Activated CD4-positive, CD25-positive, alpha-beta regulatory T cell treated with anti-CD3 and anti-CD28 coated beads, Interleukin-2, amount 50 U/mL, for 72 hours (primary cell): ENCODE measurements around the gene MTERF4.

ENCODE experiments used
- DNase-seq: peaks from one replicate; pipeline ENCODE4 v3.0.0; 2021

MTERF4 gene, protein sequence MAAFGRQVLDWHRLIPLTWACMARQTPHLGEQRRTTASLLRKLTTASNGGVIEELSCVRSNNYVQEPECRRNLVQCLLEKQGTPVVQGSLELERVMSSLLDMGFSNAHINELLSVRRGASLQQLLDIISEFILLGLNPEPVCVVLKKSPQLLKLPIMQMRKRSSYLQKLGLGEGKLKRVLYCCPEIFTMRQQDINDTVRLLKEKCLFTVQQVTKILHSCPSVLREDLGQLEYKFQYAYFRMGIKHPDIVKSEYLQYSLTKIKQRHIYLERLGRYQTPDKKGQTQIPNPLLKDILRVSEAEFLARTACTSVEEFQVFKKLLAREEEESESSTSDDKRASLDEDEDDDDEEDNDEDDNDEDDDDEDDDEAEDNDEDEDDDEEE

DNA sequence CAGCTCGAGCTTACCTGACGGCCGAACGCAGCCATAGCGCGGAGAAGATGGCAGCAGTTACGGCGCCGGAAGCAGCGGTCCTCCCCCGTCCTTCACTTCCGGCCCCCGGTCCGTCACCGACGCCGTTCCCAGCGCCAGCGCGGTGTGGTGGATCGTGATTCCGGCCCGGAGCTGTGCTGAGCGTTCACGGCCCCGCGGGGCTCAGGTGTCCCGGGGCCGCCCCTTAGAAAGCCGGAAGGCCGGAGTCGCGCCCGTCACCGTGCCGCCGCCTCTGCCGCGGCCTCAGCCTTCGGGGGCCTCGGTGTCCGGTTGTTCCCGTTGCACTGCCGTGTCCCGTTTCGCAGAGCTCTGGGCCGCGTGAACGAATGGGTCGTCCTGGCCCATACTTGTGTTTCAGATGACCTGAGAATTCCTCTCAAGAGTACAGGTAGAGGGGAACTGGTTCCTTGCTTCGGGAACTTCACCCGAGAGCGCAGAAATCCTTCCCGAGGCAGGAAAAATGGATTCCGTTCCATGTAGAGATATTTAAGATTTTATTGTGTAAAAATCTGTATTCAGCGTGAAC lies at the start of gene MTERF4:
Gene MTERF4 (minus strand): TSS at position 49 of the 565 bp plus-strand sequence. CDS start 14 bp downstream, at position 35.
- DNase-seq: peak; percentile 86

DNA sequence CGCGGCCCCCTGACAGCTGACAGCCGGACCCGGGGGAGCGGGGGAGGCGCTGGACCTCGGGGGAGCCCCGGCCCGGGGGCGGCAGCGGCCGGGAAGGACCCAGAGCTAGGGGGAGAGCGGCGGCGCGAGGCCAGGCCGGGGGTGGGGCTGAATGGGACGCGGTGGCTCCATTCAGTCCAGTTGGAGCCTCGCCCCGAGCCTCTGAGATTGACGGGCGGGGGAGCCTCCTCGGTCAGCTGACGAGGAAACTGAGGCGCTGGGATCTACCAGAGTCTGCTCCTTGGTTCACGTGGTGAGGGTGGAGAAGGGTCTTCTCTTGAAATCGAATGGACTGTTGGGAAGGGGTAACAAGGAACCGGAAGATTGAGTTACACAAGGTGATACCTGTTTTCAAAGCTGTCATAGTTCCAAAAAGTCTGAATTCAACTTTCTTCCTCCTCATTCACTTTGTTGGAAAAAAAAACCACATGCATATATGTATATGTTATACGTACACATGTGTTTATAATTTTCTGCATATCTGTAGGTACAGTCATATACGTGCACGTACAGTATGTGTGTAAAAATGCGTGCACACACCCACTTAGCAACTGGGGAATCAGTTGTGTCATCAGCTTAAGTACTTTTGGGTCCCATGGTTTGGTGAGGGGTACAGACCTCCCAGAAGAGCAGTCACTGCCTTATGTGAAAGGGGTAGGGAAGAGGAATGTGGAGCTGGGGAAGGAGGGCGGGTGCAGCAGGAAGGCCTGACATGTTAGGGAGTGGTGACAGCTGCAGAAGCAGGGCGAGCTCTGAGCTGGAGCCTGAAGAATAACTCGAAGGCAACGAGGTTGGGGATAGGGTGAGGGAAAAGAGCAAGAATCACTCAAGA lies 48.8 kb upstream of the MTERF4 start:
- no peak for DNase-seq

DNA sequence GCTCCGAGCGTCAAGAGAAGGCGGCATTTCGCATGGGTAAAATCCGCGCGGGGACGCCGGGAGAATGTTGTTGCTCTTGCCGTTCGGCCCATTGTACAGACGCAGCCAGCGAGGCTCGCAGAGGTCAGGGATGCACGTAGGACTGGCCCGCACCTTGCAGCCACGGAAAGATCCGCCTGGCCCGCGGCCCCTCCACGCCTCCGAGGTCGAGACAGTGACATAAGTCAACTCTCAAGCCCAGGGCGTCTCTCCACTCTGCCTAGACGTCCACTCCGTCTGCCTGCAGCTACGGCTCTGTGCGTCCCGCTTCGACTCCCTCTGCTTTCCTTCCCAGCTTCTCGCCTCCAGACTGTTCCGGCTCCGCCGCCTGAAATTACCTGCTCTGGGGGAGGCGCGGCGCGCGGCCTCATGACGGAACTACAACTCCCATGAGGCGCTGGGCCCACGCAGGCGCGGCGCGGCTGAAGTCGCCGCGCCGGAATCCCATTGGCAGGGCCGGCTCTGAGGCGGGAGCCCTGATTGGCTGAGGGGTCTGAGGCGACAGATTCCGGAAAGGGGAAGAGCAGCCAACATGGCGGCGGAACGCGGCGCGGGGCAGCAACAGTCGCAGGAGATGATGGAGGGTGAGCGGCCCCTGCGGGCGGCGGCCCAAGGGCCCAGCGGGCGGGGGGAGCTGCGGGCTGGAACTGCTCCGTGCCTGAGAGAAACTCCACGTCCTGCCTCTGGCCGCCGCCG lies 48.0 kb upstream of the MTERF4 start, which contains the start of gene PPP1R7:
Gene PPP1R7 (plus strand): TSS at position 543 of the 735 bp plus-strand sequence. CDS start 29 bp downstream, at position 572.
- peak; percentile 90 for DNase-seq

DNA sequence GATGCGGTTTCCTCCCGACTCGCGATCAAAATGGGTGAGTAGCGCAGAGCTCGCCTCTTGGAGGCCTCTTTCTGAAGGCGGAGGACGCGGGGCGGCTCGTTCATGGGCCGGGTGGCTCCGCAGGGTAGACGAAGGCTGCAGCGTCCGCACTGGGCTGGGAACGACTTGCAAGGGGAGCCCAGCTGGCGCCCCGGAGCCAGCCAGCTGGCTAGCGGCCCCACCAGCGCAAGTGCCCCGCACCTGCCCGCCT lies 47.5 kb upstream of the MTERF4 start:
- no peak for DNase-seq

DNA sequence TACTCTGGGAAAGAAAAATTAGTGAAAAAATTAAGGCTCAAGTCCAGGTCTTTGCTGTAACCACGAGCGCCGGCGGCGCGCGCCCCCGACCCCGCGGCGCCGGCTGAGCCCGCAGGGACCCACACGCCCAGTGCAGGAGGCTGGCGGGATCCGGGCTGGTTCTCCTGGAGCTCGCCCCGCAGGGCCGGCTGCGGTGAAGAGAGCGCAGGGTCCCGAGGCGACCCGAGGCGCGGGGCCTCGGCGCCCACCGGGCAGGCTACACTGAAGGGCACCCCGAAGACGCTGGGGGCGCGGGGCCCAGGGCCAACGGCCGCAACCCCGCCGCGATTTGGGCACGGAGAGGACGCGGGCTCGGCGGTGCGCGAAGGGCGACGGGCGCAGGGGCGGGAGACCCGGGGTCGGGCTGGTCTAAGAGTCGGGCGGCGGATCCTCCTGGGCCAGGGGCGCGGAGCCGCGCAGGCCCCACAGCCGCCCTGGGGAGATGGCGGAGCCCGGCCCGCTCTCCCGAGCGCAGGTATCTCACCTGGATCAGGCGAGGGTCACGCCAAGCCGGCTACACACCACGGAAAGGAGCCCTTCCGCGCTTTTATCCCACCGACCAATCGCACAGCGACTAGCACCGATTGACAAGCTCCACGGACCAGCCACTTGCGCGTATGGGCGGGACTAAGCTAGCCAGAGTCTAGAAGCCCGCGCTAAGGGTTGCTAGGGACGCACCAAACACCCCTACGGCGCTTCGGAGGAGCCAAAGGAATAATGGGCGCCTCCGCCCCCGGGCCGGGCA lies 47.0 kb upstream of the MTERF4 start, which contains the start of gene PASK:
Gene PASK (minus strand): TSS at position 582 of the 784 bp plus-strand sequence. CDS start 6,440 bp downstream, outside the sequence.
- DNase-seq: peak; percentile 88

DNA sequence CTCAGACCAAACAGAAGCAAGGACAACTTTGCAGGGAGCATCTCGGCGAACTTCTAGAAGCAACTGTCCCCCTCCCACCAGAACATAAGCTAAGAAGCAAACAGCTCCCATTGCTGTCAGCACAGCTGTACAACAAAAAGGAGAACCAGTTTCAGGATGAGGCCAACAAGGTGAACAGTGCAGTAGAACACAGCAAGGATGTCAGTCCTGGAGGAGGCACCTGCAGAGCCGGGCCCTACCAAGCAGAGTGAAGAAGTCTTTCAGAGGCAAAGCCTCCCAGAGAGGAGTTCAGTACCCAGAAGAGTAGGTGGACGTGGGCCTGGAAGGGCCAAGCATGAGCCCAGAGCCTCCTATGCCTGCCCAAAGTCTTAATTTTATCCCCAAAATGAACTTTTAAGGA lies 46.2 kb upstream of the MTERF4 start:
- DNase-seq: no peak

DNA sequence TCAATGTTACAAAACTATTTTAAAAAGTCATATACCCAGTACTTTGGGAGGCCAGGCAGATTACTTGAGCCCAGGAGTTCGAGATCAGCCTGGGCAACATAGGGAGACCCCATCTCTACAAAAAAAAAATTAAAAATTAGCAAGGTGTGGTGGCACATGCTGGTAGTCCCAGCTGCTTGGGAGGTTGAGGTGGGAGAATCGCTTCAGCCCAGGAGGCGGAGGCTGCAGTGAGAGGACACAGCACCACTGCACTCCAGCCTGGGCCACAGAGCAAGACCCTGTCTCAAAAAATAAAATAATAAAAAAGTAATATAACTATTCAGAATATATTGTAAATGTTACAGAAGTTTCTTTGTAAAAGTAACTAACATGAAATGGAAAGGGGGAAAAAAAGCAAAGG lies 45.2 kb upstream of the MTERF4 start:
- DNase-seq: no peak

DNA sequence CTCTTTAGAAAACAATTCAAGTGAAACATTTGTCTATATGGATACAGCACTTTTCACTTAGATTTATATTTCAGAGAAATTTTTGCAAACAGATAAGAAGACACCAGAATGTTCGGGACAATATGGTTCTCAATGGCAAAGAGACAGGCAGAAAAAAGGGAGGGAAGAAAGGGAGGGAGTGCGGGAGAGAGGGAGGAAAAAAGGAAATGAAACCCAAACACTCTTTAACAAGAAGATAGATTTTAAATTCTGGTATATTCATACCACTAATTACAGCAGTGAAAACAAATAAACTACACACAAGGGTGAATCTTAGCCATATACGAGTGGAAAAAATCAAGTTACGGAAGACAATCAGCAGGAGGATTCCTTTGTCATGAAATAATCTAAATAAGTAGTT lies 44.2 kb upstream of the MTERF4 start:
- DNase-seq: no peak

DNA sequence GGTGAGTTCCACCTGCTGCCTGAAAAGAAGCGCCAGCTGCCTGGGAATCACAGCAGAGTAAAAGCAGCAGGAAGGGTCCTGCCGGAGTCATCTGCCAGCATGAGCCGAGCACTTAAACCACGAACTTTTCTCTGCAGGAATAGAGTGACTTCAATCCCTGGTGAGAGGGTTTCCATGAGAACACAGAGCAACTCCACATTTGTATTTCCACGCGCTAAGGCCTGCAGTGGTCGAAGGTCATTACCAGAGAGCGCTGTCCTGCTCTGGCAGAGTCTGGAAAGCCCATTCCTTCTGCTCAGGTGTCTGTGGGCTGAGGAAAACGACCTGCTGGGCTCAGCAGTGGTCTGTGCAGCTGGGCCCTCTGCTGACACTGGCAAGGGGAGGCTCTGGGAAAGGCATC lies 40.5 kb upstream of the MTERF4 start:
- no peak for DNase-seq

DNA sequence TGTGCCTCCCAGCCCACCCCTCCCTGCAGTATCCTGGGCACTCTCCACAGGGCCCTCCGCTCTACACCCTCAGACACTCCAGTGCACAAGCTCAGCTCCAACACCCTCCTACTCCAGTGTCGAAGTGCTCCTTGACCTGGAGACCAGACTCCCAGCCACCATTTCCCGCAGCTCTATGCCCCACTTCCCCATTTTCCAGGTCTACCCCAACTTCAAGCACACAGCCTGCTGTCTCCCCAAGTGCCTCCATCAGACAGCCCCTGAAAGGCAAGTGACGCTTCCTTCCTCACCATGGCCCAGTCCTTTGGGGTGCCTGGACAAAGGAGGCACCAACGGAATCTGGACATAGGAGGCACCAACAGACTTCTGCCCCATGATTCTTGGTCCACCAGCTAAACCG lies 40.0 kb upstream of the MTERF4 start:
- DNase-seq: no peak

DNA sequence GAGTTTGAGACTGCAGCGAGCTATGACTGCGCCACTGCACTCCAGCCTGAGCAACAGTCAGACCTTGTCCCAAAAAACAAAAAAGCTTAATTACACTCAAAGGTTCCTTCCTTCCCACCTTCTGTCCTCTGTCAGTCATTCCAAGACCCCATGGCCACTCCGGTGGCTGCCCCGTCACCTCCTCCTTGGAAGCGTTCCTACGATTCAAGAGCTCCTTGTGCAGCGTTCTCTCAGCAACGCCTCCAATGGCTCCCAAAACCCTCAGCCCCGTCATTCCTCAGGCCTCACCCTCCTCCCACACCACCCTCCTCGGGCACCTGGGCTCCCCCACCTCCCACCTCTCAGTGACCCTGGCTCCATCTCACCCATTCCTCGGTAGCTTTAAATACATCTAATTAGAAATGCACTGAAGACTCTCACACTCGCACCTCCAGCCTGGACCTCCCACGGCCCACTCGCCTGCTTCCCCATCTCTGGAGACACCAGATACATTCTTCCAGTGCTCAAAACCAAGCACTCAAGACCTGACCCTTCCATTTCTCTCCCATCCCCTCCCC lies 39.2 kb upstream of the MTERF4 start:
- no peak for DNase-seq

DNA sequence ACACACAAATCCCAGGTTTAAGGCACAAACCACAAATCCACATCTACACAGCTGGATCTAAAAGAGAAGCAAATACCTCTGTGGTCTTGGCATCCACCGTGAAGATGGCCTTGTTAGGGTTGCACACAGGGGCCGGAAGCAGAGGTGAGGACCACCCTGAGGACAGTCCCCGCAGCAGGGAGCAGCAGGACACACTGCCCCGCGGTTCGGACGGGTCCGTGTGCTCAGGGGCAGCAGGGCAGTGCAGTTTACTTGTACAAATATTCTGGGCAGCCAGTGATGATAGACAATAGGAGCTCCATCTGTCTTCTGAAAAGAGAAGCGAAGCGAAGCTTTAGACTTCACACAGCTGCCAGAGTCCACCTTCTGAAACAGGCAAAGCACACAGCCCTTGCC lies 38.4 kb upstream of the MTERF4 start:
- no peak for DNase-seq

DNA sequence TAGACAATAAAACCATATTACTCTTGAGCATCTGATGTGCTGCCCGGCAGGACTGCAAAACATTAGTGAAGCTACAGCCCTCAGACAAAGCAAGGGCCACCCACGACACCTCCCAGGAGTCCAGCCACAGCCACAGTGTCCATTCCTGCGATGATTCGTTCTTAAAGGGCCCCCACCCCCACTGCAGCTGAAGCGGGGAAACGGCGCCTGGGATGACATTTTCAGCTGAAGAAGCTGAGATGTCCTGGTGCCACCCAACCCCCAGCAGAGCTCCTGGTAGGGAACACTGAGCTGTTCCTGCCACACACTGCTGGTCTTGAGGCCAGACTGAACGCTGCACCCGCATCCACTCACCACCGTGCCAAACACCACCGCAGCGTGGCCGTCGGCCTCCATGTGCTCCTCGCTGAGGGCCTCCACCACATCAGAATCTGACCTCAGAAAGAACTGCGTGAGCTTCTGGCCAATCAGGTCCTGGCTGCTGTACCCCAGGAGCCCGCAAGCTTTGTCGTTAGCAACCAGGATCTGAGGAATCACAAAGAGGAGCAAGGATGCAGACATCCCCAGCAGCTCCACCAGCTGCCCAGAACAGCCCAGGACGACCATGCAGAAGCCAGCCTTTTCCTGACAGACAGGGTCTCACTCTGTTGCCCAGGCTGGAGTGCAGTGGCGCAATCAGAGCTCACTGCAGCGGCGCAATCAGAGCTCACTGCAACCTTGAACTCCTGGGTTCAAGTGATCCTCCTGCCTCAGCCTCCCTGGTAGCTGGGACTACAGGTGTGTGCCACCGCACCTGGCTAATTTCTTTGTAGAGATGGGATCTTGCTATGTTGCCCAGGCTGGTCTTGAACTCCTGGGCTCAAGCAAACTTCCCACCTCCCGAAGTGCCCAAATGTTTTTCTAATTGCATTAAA lies 37.7 kb upstream of the MTERF4 start:
- DNase-seq: no peak

DNA sequence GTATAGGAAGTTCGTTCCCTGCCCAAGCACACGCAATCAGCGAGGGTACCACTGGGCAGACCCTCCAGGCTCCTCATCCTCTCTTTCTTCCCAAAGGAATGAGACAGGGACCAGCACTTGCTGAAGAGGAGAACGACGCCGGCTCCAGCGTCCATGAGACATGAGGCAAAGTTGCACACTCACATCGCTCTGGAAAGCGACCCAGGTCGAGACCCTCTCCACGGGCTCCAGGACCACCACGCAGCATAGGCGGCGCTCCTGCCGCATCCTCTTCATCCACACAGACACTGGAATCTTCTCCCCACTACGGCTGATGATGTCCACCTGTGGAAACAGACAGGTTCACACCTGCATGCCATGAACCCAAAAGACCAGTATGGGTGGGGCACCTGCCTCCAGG lies 36.4 kb upstream of the MTERF4 start:
- no peak for DNase-seq

DNA sequence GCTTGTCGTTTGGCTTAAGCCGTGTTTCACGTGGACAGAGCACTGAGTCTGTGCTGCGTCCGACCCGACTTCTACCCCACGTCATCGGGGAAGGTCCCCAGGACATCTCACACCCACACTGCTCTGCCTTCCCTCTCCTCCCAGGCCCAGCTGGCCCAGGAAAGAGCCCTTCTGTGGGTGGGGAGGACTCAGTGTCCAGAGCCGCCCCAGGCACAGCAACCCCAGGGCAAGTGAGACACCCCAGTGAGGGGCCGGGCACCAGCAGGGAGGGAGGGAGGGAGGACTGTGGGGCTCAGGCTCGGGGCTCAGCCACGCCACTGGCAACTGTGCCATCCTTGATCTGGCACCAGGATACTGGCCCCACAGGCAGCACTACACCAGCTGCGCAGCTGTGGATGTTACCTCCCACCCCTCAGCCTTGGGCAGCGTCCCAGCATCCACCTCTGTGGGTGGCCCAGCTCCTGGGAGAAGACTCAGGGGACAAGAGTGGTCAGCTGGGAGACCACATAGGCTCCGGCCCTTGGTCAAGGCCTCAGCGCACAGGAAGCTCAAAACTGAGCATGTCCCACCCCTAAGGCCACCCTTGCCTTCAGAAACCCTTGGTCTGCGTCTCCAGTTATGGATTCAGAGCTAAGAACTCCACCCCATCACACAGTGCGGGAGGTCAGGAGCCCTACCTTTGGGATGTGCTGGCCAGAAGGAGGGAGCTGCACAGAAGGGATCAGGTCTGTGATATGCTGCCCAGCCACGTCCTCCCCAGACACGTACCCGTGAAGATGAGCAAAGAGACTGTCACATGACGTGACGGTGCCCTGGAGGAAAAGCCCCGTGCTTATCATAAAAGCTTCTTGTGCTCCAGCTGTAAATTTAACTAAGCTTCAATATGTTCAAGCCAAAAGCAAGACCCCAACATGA lies 35.4 kb upstream of the MTERF4 start:
- DNase-seq: no peak

DNA sequence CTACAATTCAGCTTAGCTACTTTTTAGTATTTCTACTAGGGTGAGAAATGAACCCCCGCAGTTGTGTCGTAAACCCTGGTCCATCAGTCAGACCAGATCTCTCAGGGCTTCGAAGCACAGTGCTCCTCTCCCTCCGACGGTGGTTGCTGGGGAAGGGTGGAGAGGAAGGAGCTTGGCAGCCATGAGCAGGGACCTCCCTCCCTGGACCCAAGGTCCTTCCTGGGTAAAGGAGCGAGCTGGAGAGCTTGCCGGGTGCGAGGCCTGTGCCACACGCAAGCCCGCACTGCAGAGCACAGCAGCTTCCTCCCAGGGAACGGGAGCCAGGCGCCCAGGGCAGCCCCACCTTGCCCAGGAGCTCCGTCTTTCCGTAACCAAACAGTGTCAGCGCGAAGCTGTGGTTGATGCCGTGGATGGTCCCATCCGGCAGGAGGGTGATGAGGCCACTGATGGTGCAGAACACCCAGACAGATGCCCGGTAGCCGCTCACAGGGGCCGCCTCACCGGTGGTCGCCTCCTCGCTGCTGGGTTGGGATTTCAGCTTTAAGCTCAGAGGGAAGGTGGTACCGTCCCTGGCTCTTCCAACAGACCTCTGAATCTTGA lies 34.7 kb upstream of the MTERF4 start:
- no peak for DNase-seq

DNA sequence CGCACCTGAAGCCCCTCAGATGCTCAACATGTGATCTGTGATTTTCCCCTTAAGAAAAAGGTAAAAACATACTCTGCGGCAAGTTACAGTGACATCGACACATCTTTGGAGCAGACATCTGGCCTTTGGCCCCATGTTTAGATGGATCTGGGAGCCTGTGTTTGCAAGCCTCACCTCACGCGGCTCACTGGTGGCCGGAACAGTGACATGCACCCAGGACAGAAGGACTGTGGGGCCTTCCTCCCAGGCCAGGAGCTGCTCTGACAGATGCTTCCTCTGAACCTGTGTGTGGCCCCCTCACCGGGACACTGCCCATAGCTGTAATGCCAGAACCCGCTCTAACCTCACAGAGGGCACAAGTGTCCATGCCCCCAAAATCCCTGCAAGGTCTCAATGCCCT lies 34.1 kb upstream of the MTERF4 start:
- no peak for DNase-seq

DNA sequence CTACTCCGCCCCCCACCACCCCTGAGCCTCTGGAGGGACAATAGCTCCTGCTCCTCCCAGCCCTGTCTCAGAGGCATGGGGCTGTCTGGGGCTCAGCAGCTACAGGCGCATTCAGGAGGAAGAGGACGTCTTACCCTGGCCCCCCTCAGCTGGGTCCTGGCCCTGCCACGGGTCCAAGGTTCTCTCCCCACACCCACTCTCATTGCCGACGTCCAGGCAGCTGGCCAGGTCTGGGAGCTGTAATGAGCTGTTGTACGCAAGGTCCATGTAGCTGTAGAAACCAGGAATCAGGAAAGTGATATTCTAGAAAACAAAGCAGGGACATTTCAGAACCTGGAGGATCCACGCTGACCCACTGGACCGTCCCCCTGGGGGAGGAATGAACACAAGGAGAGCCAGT lies 33.6 kb upstream of the MTERF4 start:
- DNase-seq: no peak

DNA sequence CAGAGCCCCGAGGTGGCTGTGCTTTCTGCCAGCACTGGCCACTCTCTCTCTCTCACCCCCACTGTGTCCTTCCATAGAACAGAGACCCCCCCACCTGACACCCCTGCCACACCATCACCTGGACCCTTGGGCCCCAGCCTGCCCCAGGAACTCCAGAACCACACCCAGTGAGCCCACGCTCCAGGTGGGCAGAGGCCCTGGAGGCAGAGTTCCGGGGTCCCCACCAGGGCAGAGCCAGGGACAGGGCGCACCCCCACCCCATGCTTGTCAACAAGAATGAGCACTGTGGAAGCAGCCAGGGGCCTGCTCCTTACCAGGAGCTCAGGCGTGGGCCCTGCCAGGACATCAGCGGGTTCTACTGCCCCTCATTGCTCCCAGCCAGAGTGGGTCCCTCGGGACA lies 32.6 kb upstream of the MTERF4 start:
- no peak for DNase-seq
